HepG2 (cell line): Measurements from ENCODE around the gene TTYH1. TPM values are rescaled to one million over a fixed set of nuclear protein-coding genes. Genes with fewer than 3 reads are reported as not detected.

Experiments used
- ATAC-seq: fragments of 200-7000 bp; cut with Tn5 transposase; 3 replicates; pipeline ENCODE4 v1.9.1; 2020; ENCODE audit warnings: mild to moderate bottlenecking, moderate library complexity
- BruUV-seq: library from RNA; stranded (reverse); fragments of 400-500 nt; replicated peaks from 2 replicates; lab custom pipeline; 2021; lab: Mats Ljungman, UMichigan
- CTCF ChIA-PET: fragments of 300-600 bp; formaldehyde crosslinking; extraction: SDS; loops from one replicate; lab custom pipeline; 2021; ENCODE audit warnings: low total read pairs, inconsistent platforms, low intra/inter-chr PET ratio; lab: Yijun Ruan, JAX
- POLR2A ChIA-PET: fragments of 350-600 bp; sonication (Branson Sonifier 250); formaldehyde crosslinking; loops from one replicate; lab custom pipeline; 2020; ENCODE audit warnings: antibody characterized with exemption, inconsistent platforms; lab: Yijun Ruan, JAX
- DNase-seq: peaks from one replicate; pipeline ENCODE4 v3.0.0-alpha.2; 2015; ENCODE audit warnings: low spot score
- FAIRE-seq: peaks from 3 replicates; lab custom pipeline; 2011; peaks lifted over from hg19 to GRCh38; lab: Jason Lieb, UNC
- H2AFZ ChIP-seq: one replicate; pipeline ENCODE4 v1.6.1; 2011; ENCODE audit warnings: low read length, inconsistent platforms
- H3K27ac ChIP-seq: fragments of 300-600 bp; 3 replicates; pipeline ENCODE4 v1.8.0; 2011; ENCODE audit warnings: mixed run types, mild to moderate bottlenecking, mixed read lengths, low read length, inconsistent platforms; ENCODE audit not compliant: insufficient read depth; ENCODE audit errors: extremely low read length
- H3K27me3 ChIP-seq, 2 experiments: fragments of 200-600 bp in 1 of 2; 2 replicates in 1 of 2; 3 replicates in 1 of 2; pipeline versions ENCODE4 v1.6.0 to v1.8.0; 2011; ENCODE audit warnings: low read length in 2 of 2, mild to moderate bottlenecking in 2 of 2, moderate library complexity in 2 of 2, inconsistent platforms in 1 of 2; ENCODE audit not compliant: insufficient read depth in 2 of 2, control insufficient read depth in 1 of 2
- H3K36me3 ChIP-seq, 2 experiments: fragments of 200-600 bp in 1 of 2; replicated peaks in 1 of 2; 2 replicates in 1 of 2; 3 replicates in 1 of 2; pipeline versions ENCODE4 v1.5.1 to v1.8.0; 2011; ENCODE audit warnings: low read length in 2 of 2, inconsistent platforms in 1 of 2; ENCODE audit not compliant: insufficient read depth in 2 of 2, control insufficient read depth in 1 of 2
- H3K4me1 ChIP-seq: 2 replicates; pipeline ENCODE4 v1.5.1; 2012; ENCODE audit warnings: low read length, inconsistent platforms; ENCODE audit not compliant: insufficient read depth
- H3K4me2 ChIP-seq: 2 replicates; pipeline ENCODE4 v1.6.0; 2011; ENCODE audit warnings: low read depth, low read length, inconsistent platforms
- H3K4me3 ChIP-seq, 3 experiments: fragments of 200-600 bp in 1 of 3; sonication (generic), shearing (Covaris generic) in 1 of 3; replicated peaks in 1 of 3; 2 replicates each; pipeline ENCODE4 v1.5.1; 2011 to 2016; ENCODE audit warnings: low read length in 3 of 3, inconsistent platforms in 2 of 3, low read depth in 2 of 3, mild to moderate bottlenecking in 2 of 3, control low read depth in 1 of 3, mixed read lengths in 1 of 3; ENCODE audit not compliant: insufficient read depth in 1 of 3
- H3K79me2 ChIP-seq: one replicate; pipeline ENCODE4 v1.6.1; 2011; ENCODE audit warnings: low read length, inconsistent platforms; ENCODE audit not compliant: insufficient read depth
- H3K9ac ChIP-seq: 2 replicates; pipeline ENCODE4 v1.6.0; 2011; ENCODE audit warnings: mild to moderate bottlenecking, low read depth, low read length, inconsistent platforms; ENCODE audit not compliant: insufficient read depth
- H3K9me3 ChIP-seq: 2 replicates; pipeline ENCODE4 v1.5.1; 2012; ENCODE audit warnings: mild to moderate bottlenecking, low read length
- H4K20me1 ChIP-seq: 2 replicates; pipeline ENCODE4 v1.6.0; 2011; ENCODE audit warnings: inconsistent platforms, mild to moderate bottlenecking, low read length, moderate library complexity; ENCODE audit not compliant: insufficient read depth
- HHEX ChIP-seq: IDR thresholded peaks from 2 replicates; pipeline ENCODE4 v1.6.1; 2016; ENCODE audit warnings: control low read depth
- HOXA3 ChIP-seq: sonication (generic); formaldehyde crosslinking; IDR thresholded peaks from 2 replicates; pipeline ENCODE4 v1.5.0; 2020; ENCODE audit warnings: missing genetic modification reagents
- MATR3 ChIP-seq: sonication (generic); formaldehyde crosslinking; IDR thresholded peaks from 2 replicates; pipeline ENCODE4 v1.4.0; 2020; ENCODE audit warnings: missing genetic modification reagents
- NRL ChIP-seq: sonication (generic); formaldehyde crosslinking; IDR thresholded peaks from 2 replicates; pipeline ENCODE4 v1.5.0; 2020; ENCODE audit warnings: missing genetic modification reagents, mild to moderate bottlenecking, moderate library complexity, borderline replicate concordance
- SIX1 ChIP-seq: sonication (generic); formaldehyde crosslinking; IDR thresholded peaks from 2 replicates; pipeline ENCODE4 v1.4.0; 2020; ENCODE audit warnings: missing genetic modification reagents, borderline replicate concordance
- TAF1 ChIP-seq: sonication (generic); formaldehyde crosslinking; IDR thresholded peaks from 2 replicates; pipeline ENCODE4 v1.4.0; 2020; ENCODE audit warnings: missing genetic modification reagents
- ZNF543 ChIP-seq: sonication (generic); formaldehyde crosslinking; IDR thresholded peaks from 2 replicates; pipeline ENCODE4 v1.4.0; 2020; ENCODE audit warnings: mild to moderate bottlenecking, missing genetic modification reagents
- ZNF552 ChIP-seq: sonication (generic); formaldehyde crosslinking; IDR thresholded peaks from 2 replicates; pipeline ENCODE4 v1.9.0; 2022; ENCODE audit warnings: missing genetic modification reagents, mild to moderate bottlenecking, borderline replicate concordance
- ZNF761 ChIP-seq: sonication (generic); formaldehyde crosslinking; conservative IDR thresholded peaks from 2 replicates; pipeline ENCODE4 v1.4.0; 2020; ENCODE audit warnings: mild to moderate bottlenecking, missing genetic modification reagents
- WGBS: methylation state at CpG from one replicate; pipeline ENCODE4 v1.1.6; 2017; ENCODE audit warnings: low lambda C conversion rate; 5-methylcytosine and 5-hydroxymethylcytosine counted together
- in situ Hi-C: cut with HindIII; loops from 2 replicates; pipeline ENCODE4 v1.10.0; 2017; ENCODE audit warnings: low pct_unique_long_range_greater_than_20kb; ENCODE audit not compliant: extremely low pct_ligation_motif_present
- intact Hi-C: fragments of 100-400 bp; cut with micrococcal nuclease; formaldehyde crosslinking; loops from one replicate; pipeline ENCODE4 v1.10.0; 2022; ENCODE audit not compliant: unreplicated experiment
- polyA plus RNA-seq, 8 experiments: library from polyadenylated mRNA; depleted of rRNA in 3 of 8; stranded (reverse) in 7 of 8; unstranded in 1 of 8; fragments of >200 nt; fragmentation: Illumina TruSeq in 4 of 8; extraction: Trizol in 4 of 8; gene quantifications; 2 replicates each; pipeline versions ENCODE4 v1.2.1 to v1.2.3, GENCODE V29; 2011 to 2016; ENCODE audit warnings: low read depth in 4 of 8, missing spikeins in 1 of 8, mixed read lengths in 1 of 8; ENCODE audit not compliant: insufficient read depth in 1 of 8
- total RNA-seq, 5 experiments: library from RNA; depleted of rRNA; stranded (reverse); fragments of >200 nt; fragmentation: Illumina TruSeq; extraction: Trizol; gene quantifications; 2 replicates each; pipeline ENCODE4 v1.2.3, GENCODE V29; 2016; ENCODE audit warnings: low read depth in 1 of 5
- TF ChIP-seq, protein P1 (sequence below): sonication (generic); formaldehyde crosslinking; IDR thresholded peaks from 2 replicates; pipeline ENCODE4 v1.9.0; 2021; ENCODE audit warnings: missing genetic modification reagents, borderline replicate concordance
- TF ChIP-seq, protein P2 (sequence below): sonication (generic); formaldehyde crosslinking; IDR thresholded peaks from 2 replicates; pipeline ENCODE4 v1.5.0; 2020; ENCODE audit warnings: mild to moderate bottlenecking, missing genetic modification reagents, borderline replicate concordance
- TF ChIP-seq, protein P3 (sequence below): sonication (generic); formaldehyde crosslinking; IDR thresholded peaks from 2 replicates; pipeline ENCODE4 v1.9.0; 2022; ENCODE audit warnings: low read depth, missing genetic modification reagents

TTYH1 gene
- total and polyA plus RNA-seq, 2 of the 13 experiments (the other 11 are each of a cell fraction or from before 2014, with no cell fraction given), result 6.9 to 19.9 TPM

DNA sequence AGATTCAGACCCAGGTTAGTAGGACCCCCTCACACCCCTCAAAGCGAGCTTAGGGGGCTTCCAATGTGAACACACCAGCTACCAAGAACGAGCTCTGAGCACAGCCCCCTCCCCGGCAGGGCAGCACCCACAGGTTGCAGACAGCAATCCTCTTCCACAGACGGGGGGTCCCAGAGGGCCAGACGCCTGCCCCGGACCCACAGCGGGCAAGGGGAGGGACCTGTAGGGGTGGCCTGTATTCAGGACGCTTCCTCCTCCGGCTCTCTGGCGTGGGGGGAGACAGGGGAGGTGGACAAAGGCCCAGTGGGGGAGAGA, 4.8 kb downstream of the TTYH1 start (continued):
- TF ChIP-seq, protein P1, sequence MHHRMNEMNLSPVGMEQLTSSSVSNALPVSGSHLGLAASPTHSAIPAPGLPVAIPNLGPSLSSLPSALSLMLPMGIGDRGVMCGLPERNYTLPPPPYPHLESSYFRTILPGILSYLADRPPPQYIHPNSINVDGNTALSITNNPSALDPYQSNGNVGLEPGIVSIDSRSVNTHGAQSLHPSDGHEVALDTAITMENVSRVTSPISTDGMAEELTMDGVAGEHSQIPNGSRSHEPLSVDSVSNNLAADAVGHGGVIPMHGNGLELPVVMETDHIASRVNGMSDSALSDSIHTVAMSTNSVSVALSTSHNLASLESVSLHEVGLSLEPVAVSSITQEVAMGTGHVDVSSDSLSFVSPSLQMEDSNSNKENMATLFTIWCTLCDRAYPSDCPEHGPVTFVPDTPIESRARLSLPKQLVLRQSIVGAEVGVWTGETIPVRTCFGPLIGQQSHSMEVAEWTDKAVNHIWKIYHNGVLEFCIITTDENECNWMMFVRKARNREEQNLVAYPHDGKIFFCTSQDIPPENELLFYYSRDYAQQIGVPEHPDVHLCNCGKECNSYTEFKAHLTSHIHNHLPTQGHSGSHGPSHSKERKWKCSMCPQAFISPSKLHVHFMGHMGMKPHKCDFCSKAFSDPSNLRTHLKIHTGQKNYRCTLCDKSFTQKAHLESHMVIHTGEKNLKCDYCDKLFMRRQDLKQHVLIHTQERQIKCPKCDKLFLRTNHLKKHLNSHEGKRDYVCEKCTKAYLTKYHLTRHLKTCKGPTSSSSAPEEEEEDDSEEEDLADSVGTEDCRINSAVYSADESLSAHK (CRISPR knock-in tag), result no peak

DNA sequence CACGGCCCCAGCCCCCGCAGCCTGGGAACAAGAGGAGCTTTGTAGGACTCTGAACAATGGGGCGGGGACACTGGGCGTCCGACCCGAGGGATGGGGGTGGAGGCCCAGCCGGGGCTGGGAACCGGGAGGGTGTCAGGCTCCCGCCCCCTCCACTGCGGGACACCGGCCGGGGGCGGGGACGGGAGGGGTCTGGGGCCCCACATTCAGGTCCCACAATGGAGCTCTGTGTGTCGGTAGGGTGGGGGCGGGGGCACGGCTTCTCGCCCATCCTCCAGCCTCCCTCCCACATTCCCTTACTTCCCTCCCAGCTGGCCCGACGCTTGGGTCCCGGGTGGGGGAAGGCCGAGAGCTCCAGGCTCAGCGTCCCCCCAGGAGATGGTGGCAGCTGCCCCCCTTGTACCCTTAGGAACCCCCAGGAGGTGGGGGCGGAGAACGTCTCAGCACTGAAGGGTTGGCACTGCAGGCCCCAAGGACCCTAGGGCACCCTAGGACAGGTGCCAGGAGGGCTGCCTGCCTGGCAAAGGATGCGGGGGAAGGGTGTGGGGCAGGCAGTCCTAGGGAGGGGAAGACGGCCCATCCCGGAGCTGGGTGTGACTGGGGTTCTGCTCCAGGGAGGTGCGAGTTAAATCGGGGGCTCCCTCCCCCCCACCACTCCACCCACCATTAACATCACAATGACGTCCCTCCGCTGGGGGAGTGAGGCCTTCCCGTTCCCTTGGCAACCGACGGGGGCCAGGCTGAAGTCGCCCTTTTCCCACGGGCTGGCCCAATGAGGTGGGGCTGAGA, 5.3 kb downstream of the TTYH1 start:
- POLR2A ChIA-PET, result interaction anchor here (0.6 to 4.4 kb wide), 17 partner anchors 10 to 283 kb away, joined by 3 to 55 read pairs (median 4); partner anchors contain the start of genes CNOT3, LAIR1, LENG8 and LENG9
- peak overlapping the region; percentile 73 for H3K27ac ChIP-seq
- no peaks in the 10 kb centered on the region for H4K20me1 ChIP-seq
- peak overlapping the region; percentile 90 for H3K4me2 ChIP-seq
- peak; percentile 97 for DNase-seq
- no peak overlapping the region for H2AFZ ChIP-seq
- no peaks in the 10 kb centered on the region for H3K27me3 ChIP-seq
- BruUV-seq, result TSS peak; percentile 62
- peak overlapping the region; percentile 35 to 64 (median 43); a peak in 3 of 6 replicates for H3K4me3 ChIP-seq
- H3K9me3 ChIP-seq, result no peaks in the 10 kb centered on the region
- ATAC-seq, result peak; percentile 83
- H3K79me2 ChIP-seq, result no peaks in the 10 kb centered on the region
- H3K9ac ChIP-seq, result peak overlapping the region; percentile 79
- intact Hi-C loops, result no loop called here
- H3K4me1 ChIP-seq, result peaks cover 63% of the 10 kb centered on the region
- H3K36me3 ChIP-seq, result no peaks in the 10 kb centered on the region
- FAIRE-seq, result peak; percentile 90
- CTCF ChIA-PET, result no interaction called here
- WGBS, result 13% methylated on average over 9 of the region's 37 CpGs
- in situ Hi-C loops, result no loop called here
- TF ChIP-seq HOXA3 (CRISPR knock-in tag) (0 out of 2 replicates have a peak, but pooled peaks have one; percentile 6), TAF1 (0 out of 2 replicates have a peak, but pooled peaks have one; percentile 32), HHEX (CRISPR knock-in tag) (no peak), ZNF543 (CRISPR knock-in tag) (0 out of 2 replicates have a peak, but pooled peaks have one; percentile 77), SIX1 (CRISPR knock-in tag) (no peak), MATR3 (CRISPR knock-in tag) (no peak), ZNF761 (0 out of 2 replicates have a peak, but pooled peaks have one; percentile 38), NRL (CRISPR knock-in tag) (no peak), ZNF552 (peak; percentile 60; the same call in 1 of the 2 replicates)
- TF ChIP-seq, protein P2, sequence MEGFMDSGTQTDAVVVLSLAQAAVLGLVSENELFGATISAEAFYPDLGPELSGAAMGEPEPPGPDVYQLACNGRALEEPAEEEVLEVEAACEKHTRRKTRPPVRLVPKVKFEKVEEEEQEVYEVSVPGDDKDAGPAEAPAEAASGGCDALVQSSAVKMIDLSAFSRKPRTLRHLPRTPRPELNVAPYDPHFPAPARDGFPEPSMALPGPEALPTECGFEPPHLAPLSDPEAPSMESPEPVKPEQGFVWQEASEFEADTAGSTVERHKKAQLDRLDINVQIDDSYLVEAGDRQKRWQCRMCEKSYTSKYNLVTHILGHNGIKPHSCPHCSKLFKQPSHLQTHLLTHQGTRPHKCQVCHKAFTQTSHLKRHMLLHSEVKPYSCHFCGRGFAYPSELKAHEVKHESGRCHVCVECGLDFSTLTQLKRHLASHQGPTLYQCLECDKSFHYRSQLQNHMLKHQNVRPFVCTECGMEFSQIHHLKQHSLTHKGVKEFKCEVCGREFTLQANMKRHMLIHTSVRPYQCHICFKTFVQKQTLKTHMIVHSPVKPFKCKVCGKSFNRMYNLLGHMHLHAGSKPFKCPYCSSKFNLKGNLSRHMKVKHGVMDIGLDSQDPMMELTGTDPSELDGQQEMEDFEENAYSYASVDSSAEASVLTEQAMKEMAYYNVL (CRISPR knock-in tag), result no peak; the same call in 1 of the 2 replicates
- TF ChIP-seq, protein P3, sequence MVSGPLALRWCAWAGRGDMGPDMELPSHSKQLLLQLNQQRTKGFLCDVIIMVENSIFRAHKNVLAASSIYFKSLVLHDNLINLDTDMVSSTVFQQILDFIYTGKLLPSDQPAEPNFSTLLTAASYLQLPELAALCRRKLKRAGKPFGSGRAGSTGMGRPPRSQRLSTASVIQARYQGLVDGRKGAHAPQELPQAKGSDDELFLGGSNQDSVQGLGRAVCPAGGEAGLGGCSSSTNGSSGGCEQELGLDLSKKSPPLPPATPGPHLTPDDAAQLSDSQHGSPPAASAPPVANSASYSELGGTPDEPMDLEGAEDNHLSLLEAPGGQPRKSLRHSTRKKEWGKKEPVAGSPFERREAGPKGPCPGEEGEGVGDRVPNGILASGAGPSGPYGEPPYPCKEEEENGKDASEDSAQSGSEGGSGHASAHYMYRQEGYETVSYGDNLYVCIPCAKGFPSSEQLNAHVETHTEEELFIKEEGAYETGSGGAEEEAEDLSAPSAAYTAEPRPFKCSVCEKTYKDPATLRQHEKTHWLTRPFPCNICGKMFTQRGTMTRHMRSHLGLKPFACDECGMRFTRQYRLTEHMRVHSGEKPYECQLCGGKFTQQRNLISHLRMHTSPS (CRISPR knock-in tag), result peak; percentile 18; the same call in 1 of the 2 replicates
